Psoas muscle (tissue), 8 donors: ENCODE measurements around the gene RTN4RL1. TPM values are rescaled to one million over a fixed set of nuclear protein-coding genes. Genes with fewer than 3 reads are reported as not detected.

Experiments
- ATAC-seq, 4 donors: fragments of 200-7000 bp; cut with Tn5 transposase; one replicate each; pipeline ENCODE4 v1.9.1; 2020; ENCODE audit warnings: moderate library complexity in 3 of 4, mild to moderate bottlenecking in 2 of 4
- DNase-seq, 2 donors: peaks; one replicate each; pipeline ENCODE4 v3.0.0-alpha.2; 2020
- H3K27ac ChIP-seq: fragments of 200-600 bp; one replicate; pipeline ENCODE4 v1.8.0; 2022
- H3K27me3 ChIP-seq, 3 donors: fragments of 200-600 bp in 1 of 3; one replicate each; pipeline versions ENCODE4 v1.6.1 to v1.8.0; 2013 to 2022; ENCODE audit warnings: low read length in 2 of 3, mild to moderate bottlenecking in 2 of 3, moderate library complexity in 1 of 3; ENCODE audit not compliant: insufficient read depth in 3 of 3
- H3K36me3 ChIP-seq, 2 donors: fragments of 200-600 bp in 1 of 2; one replicate each; pipeline versions ENCODE4 v1.6.1 to v1.8.0; 2013 to 2022; ENCODE audit warnings: low read depth in 1 of 2, mild to moderate bottlenecking in 1 of 2, moderate library complexity in 1 of 2; ENCODE audit not compliant: insufficient read depth in 1 of 2
- H3K4me1 ChIP-seq: fragments of 200-600 bp; one replicate; pipeline ENCODE4 v1.8.0; 2022
- H3K4me3 ChIP-seq: fragments of 200-600 bp; one replicate; pipeline ENCODE4 v1.8.0; 2022; ENCODE audit warnings: mild to moderate bottlenecking
- H3K9me3 ChIP-seq: fragments of 200-600 bp; one replicate; pipeline ENCODE4 v1.8.0; 2022
- CTCF ChIP-seq: fragments of 200-600 bp; IDR thresholded peaks from one replicate; pipeline ENCODE4 v1.8.0; 2022; ENCODE audit warnings: antibody characterized with exemption
- WGBS, 3 donors: extraction: QIAGEN DNeasy Blood & Tissue Kit; methylation state at CpG; one replicate each; pipeline versions ENCODE4 v1.1.6 to v1.1.7; 2013; 5-methylcytosine and 5-hydroxymethylcytosine counted together
- intact Hi-C, 2 donors: fragments of 100-400 bp; cut with DNase I; formaldehyde crosslinking; loops; one replicate each; pipeline versions ENCODE4 v1.11.0 to v1.14.2; 2022
- polyA plus RNA-seq, 3 donors: library from polyadenylated mRNA; stranded (reverse); fragments of 200-250 nt; gene quantifications; one replicate each; pipeline ENCODE4 v1.2.3, GENCODE V29; 2013
- total RNA-seq, 4 donors: library from RNA; stranded (reverse); fragmentation: NEBNext Ultra II Directional in 2 of 4; extraction: Animal tissue kit (Norgen Biotek cat#: 25700) in 2 of 4; gene quantifications; one replicate each; pipeline versions ENCODE4 v1.2.1 to v1.2.4, GENCODE V29; 2021 to 2023
- donor health status: healthy with polysubstance abuse.
- donor health status: DM: no; HTN: no; CAD: no; lungs with moderate emphysema.
- donor health status: Bipolar disorder and iron deficiency.
- donor health status: healthy.
- donor health status: DM: yes; HTN: yes; CAD: no.
- donor health status: DM: no; HTN: no; CAD: no.
- donor health status: DM: no; HTN: no; CAD: no.
- donor health status: DM: yes; HTN: yes; CAD: no.

RTN4RL1 gene
- total and polyA plus RNA-seq, 7 donors: 0.44 to 1.8 (median 0.75) TPM

- intact Hi-C loops: no loop called here
- ATAC-seq: peak in 1 of 4 donors; percentile 24
- H3K4me1 ChIP-seq: peaks cover 4% of the 10 kb centered on the region
These were observed 46.7 kb downstream of the RTN4RL1 start for GRCh38 chr17:1978396-1978949.

GRCh38 chr17:1977583-1978395 is 47.3 kb downstream of the RTN4RL1 start:
- ATAC-seq (peak in 1 of 4 donors; percentile 24), DNase-seq (no peak)
- intact Hi-C loops: no loop called here
- no peaks in the 10 kb centered on the region for H3K36me3 ChIP-seq
- H3K9me3 ChIP-seq: no peaks in the 10 kb centered on the region
- H3K27ac ChIP-seq: no peak overlapping the region
- 10 to 20% (median 13%) methylated on average over 42 to 55 of the region's 55 CpGs for WGBS, 3 donors
- TF ChIP-seq CTCF: no peak
- peaks cover 0 to 16% (median 0%) of the 10 kb centered on the region in 3 donors for H3K27me3 ChIP-seq
- peaks cover 5% of the 10 kb centered on the region for H3K4me1 ChIP-seq
- H3K4me3 ChIP-seq: no peak overlapping the region

More at GRCh38 chr17:1978396-1978949, 46.7 kb downstream of the RTN4RL1 start:
- 47 to 56% (median 52%) methylated on average over 16 of the region's 16 CpGs for WGBS, 3 donors
- TF ChIP-seq CTCF: no peak
- H3K4me3 ChIP-seq: no peak overlapping the region
- DNase-seq: no peak
- H3K27ac ChIP-seq: no peak overlapping the region
- peaks cover 0 to 16% (median 0%) of the 10 kb centered on the region in 3 donors for H3K27me3 ChIP-seq
- H3K9me3 ChIP-seq: no peaks in the 10 kb centered on the region
- no peaks in the 10 kb centered on the region for H3K36me3 ChIP-seq

GRCh38 chr17:1976683-1977064 is 48.5 kb downstream of the RTN4RL1 start:
- H3K9me3 ChIP-seq: no peaks in the 10 kb centered on the region
- ATAC-seq (no peak), DNase-seq (no peak)
- WGBS, 3 donors: 86 to 89% (median 88%) methylated on average over 5 of the region's 5 CpGs
- peaks cover 0 to 16% (median 0%) of the 10 kb centered on the region in 3 donors for H3K27me3 ChIP-seq
- no peak for TF ChIP-seq CTCF
- peaks cover 12% of the 10 kb centered on the region for H3K4me1 ChIP-seq
- no peak overlapping the region for H3K4me3 ChIP-seq
- H3K27ac ChIP-seq: no peak overlapping the region
- H3K36me3 ChIP-seq: no peaks in the 10 kb centered on the region
- intact Hi-C loops: no loop called here

- no peak for TF ChIP-seq CTCF
- H3K4me3 ChIP-seq: no peak overlapping the region
- no peaks in the 10 kb centered on the region for H3K9me3 ChIP-seq
- DNase-seq (no peak), ATAC-seq (no peak)
- H3K36me3 ChIP-seq: no peaks in the 10 kb centered on the region
- peaks cover 0 to 16% (median 0%) of the 10 kb centered on the region in 3 donors for H3K27me3 ChIP-seq
- peaks cover 12% of the 10 kb centered on the region for H3K4me1 ChIP-seq
- intact Hi-C loops: no loop called here
- 76 to 79% (median 77%) methylated on average over 4 of the region's 4 CpGs for WGBS, 3 donors
- no peak overlapping the region for H3K27ac ChIP-seq
These were observed 49.0 kb downstream of the RTN4RL1 start for GRCh38 chr17:1976000-1976682.
